HCT116 (cell line): ENCODE measurements around the gene CPLX3.

Experiments
- EZH2phosphoT487 ChIP-seq: fragments of 200-600 bp; IDR thresholded peaks from 2 replicates; pipeline ENCODE4 v1.6.1; 2018; ENCODE audit warnings: antibody characterized with exemption, borderline replicate concordance
- RAD21 ChIP-seq: IDR thresholded peaks from 2 replicates; pipeline ENCODE4 v1.6.1; 2012; ENCODE audit warnings: low read depth, mild to moderate bottlenecking
- TF ChIP-seq, protein P1 (sequence below): IDR thresholded peaks from 2 replicates; pipeline ENCODE4 v1.6.1; 2012
- TF ChIP-seq, protein P2 (sequence below), 3 experiments: fragments of 200-600 bp in 1 of 3; sonication (generic) in 1 of 3; IDR thresholded peaks in 2 of 3; conservative IDR thresholded peaks in 1 of 3; 2 replicates each; pipeline ENCODE4 v1.5.1; 2012 to 2017; ENCODE audit warnings: low read depth in 2 of 3, low read length in 2 of 3, antibody characterized with exemption in 1 of 3, borderline replicate concordance in 1 of 3, control low read depth in 1 of 3, mild to moderate bottlenecking in 1 of 3, mixed read lengths in 1 of 3, mixed run types in 1 of 3, moderate library complexity in 1 of 3; ENCODE audit not compliant: insufficient read depth in 1 of 3

DNA sequence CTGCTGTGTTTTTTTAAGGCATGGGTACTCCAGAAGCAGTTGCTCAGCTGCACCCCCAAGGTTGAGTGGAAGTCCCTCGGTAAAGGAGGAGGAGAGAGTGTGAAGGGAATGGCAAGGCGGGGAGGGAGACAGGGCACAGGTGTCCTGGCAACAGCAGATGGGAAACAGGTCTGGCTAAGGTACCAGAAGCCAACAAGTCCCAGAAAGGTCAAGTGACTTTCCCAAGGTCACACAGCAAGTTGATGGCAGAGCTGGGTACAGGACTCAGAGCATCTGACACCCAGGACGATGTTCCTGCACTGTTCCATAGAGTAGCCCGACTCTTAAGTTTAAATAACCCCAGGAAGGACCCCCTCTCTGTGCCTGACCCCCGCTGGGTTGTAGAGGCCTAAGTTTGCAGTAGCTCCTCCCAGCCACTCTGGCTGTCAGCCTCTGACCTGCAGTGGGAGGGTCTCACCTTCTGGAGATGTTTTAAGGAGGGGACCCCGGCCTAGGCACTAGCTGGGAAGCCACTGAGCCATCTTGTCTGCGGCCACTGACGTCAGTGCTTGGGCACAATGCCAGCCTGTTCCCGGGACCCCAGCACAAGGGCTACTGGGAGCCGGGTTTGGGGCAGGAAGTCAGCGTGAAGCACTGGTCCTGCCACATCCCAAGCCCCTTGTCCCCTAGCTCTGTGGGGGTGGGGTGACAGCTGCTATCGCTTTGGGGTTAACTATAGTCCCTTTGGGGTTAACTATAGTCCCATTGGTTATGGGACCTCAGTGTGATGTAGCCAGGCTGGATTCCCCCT lies 34.0 kb upstream of the CPLX3 start:
- TF ChIP-seq, protein P1, sequence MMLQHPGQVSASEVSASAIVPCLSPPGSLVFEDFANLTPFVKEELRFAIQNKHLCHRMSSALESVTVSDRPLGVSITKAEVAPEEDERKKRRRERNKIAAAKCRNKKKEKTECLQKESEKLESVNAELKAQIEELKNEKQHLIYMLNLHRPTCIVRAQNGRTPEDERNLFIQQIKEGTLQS = no peak
- TF ChIP-seq, protein P2, sequence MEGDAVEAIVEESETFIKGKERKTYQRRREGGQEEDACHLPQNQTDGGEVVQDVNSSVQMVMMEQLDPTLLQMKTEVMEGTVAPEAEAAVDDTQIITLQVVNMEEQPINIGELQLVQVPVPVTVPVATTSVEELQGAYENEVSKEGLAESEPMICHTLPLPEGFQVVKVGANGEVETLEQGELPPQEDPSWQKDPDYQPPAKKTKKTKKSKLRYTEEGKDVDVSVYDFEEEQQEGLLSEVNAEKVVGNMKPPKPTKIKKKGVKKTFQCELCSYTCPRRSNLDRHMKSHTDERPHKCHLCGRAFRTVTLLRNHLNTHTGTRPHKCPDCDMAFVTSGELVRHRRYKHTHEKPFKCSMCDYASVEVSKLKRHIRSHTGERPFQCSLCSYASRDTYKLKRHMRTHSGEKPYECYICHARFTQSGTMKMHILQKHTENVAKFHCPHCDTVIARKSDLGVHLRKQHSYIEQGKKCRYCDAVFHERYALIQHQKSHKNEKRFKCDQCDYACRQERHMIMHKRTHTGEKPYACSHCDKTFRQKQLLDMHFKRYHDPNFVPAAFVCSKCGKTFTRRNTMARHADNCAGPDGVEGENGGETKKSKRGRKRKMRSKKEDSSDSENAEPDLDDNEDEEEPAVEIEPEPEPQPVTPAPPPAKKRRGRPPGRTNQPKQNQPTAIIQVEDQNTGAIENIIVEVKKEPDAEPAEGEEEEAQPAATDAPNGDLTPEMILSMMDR (IDR thresholded peaks at IDR 0.05 in 2 of 3, conservative IDR thresholded peaks at IDR 0.05 in 1 of 3; ENCODE audit: borderline replicate concordance in 1 of 3, insufficient read depth in 1 of 3, low read depth in 2 of 3, low read length in 2 of 3) = no peak
- TF ChIP-seq EZH2phosphoT487 (no peak), RAD21 (no peak)
